Measurements from ENCODE around the gene C3orf49.

Gene C3orf49

GRCh38 chr3:63819151-63819398 is at the start of gene C3orf49:
Gene C3orf49, plus strand, starts transcription at chr3:63819299. Its CDS starts 173 bp downstream, at chr3:63819472.
- no peak for DNase-seq (ENCODE audit: low read depth)

- DNase-seq (ENCODE audit: low read depth), result no peak
Observed at GRCh38 chr3:63774781-63775180, 44.3 kb upstream of the C3orf49 start.

GRCh38 chr3:63779227-63779626 is 39.9 kb upstream of the C3orf49 start:
- DNase-seq (ENCODE audit: low read depth), result no peak

- DNase-seq (ENCODE audit: low read depth), result no peak
Observed at GRCh38 chr3:63791974-63792373, 27.1 kb upstream of the C3orf49 start.

GRCh38 chr3:63795438-63795837 is 23.7 kb upstream of the C3orf49 start:
- DNase-seq (ENCODE audit: low read depth), result no peak

- no peak for DNase-seq (ENCODE audit: low read depth)
Observed at GRCh38 chr3:63798544-63798943, 20.6 kb upstream of the C3orf49 start.

- DNase-seq (ENCODE audit: low read depth), result no peak
Observed at GRCh38 chr3:63798949-63799348, 20.1 kb upstream of the C3orf49 start.

- no peak for DNase-seq (ENCODE audit: low read depth)
Observed at GRCh38 chr3:63800097-63800496, 19.0 kb upstream of the C3orf49 start.

GRCh38 chr3:63803911-63804310 is 15.2 kb upstream of the C3orf49 start:
- no peak for DNase-seq (ENCODE audit: low read depth)

- no peak for DNase-seq (ENCODE audit: low read depth)
Observed at GRCh38 chr3:63807961-63808565, 11.0 kb upstream of the C3orf49 start.

GRCh38 chr3:63808633-63809032 is 10.5 kb upstream of the C3orf49 start:
- no peak for DNase-seq (ENCODE audit: low read depth)

- DNase-seq (ENCODE audit: low read depth), result no peak
Observed at GRCh38 chr3:63809607-63810006, 9.5 kb upstream of the C3orf49 start.

GRCh38 chr3:63814237-63814636 is 4.9 kb upstream of the C3orf49 start:
- no peak for DNase-seq (ENCODE audit: low read depth)

- DNase-seq (ENCODE audit: low read depth), result no peak
Observed at GRCh38 chr3:63817225-63817624, 1.9 kb upstream of the C3orf49 start.

GRCh38 chr3:63818282-63819150 is 583 bp upstream of the C3orf49 start:
- DNase-seq (ENCODE audit: low read depth), result peak; percentile 26

- DNase-seq (ENCODE audit: low read depth), result no peak
Observed at GRCh38 chr3:63824309-63824708, 5.2 kb downstream of the C3orf49 start.

- DNase-seq (ENCODE audit: low read depth), result no peak
Observed at GRCh38 chr3:63830526-63830925, 11.4 kb downstream of the C3orf49 start.

- DNase-seq (ENCODE audit: low read depth), result no peak
Observed at GRCh38 chr3:63832395-63832794, 13.3 kb downstream of the C3orf49 start.

GRCh38 chr3:63841704-63842103 is 22.6 kb downstream of the C3orf49 start:
- DNase-seq (ENCODE audit: low read depth), result no peak

- no peak for DNase-seq (ENCODE audit: low read depth)
Observed at GRCh38 chr3:63842127-63842526, 23.0 kb downstream of the C3orf49 start.

- DNase-seq (ENCODE audit: low read depth), result no peak
Observed at GRCh38 chr3:63845215-63845614, 26.1 kb downstream of the C3orf49 start.

- DNase-seq (ENCODE audit: low read depth), result no peak
Observed at GRCh38 chr3:63847718-63848450, 28.8 kb downstream of the C3orf49 start.

GRCh38 chr3:63849175-63849574 is 30.1 kb downstream of the C3orf49 start:
- no peak for DNase-seq (ENCODE audit: low read depth)
